HepG2 (cell line): Measurements from ENCODE around the gene MYLK. TPM values are rescaled to one million over a fixed set of nuclear protein-coding genes. Genes with fewer than 3 reads are reported as not detected.
A peak's percentile ranks its signal among the peaks of the same experiment; 100 is the strongest.

Experiments used
- ATAC-seq: fragments of 200-7000 bp; cut with Tn5 transposase; 3 replicates; pipeline ENCODE4 v1.9.1; 2020; ENCODE audit warnings: mild to moderate bottlenecking, moderate library complexity
- BruUV-seq: library from RNA; stranded (reverse); fragments of 400-500 nt; replicated peaks from 2 replicates; lab custom pipeline; 2021; lab: Mats Ljungman, UMichigan
- CTCF ChIA-PET: fragments of 300-600 bp; formaldehyde crosslinking; extraction: SDS; loops from one replicate; lab custom pipeline; 2021; ENCODE audit warnings: low total read pairs, inconsistent platforms, low intra/inter-chr PET ratio; lab: Yijun Ruan, JAX
- POLR2A ChIA-PET: fragments of 350-600 bp; sonication (Branson Sonifier 250); formaldehyde crosslinking; loops from one replicate; lab custom pipeline; 2020; ENCODE audit warnings: antibody characterized with exemption, inconsistent platforms; lab: Yijun Ruan, JAX
- DNase-seq: peaks from one replicate; pipeline ENCODE4 v3.0.0-alpha.2; 2015; ENCODE audit warnings: low spot score
- FAIRE-seq: peaks from 3 replicates; lab custom pipeline; 2011; peaks lifted over from hg19 to GRCh38; lab: Jason Lieb, UNC
- H2AFZ ChIP-seq: one replicate; pipeline ENCODE4 v1.6.1; 2011; ENCODE audit warnings: low read length, inconsistent platforms
- H3K27ac ChIP-seq: fragments of 300-600 bp; 3 replicates; pipeline ENCODE4 v1.8.0; 2011; ENCODE audit warnings: mixed run types, mild to moderate bottlenecking, mixed read lengths, low read length, inconsistent platforms; ENCODE audit not compliant: insufficient read depth; ENCODE audit errors: extremely low read length
- H3K27me3 ChIP-seq, 2 experiments: fragments of 200-600 bp in 1 of 2; 2 replicates in 1 of 2; 3 replicates in 1 of 2; pipeline versions ENCODE4 v1.6.0 to v1.8.0; 2011; ENCODE audit warnings: low read length in 2 of 2, mild to moderate bottlenecking in 2 of 2, moderate library complexity in 2 of 2, inconsistent platforms in 1 of 2; ENCODE audit not compliant: insufficient read depth in 2 of 2, control insufficient read depth in 1 of 2
- H3K36me3 ChIP-seq, 2 experiments: fragments of 200-600 bp in 1 of 2; replicated peaks in 1 of 2; 2 replicates in 1 of 2; 3 replicates in 1 of 2; pipeline versions ENCODE4 v1.5.1 to v1.8.0; 2011; ENCODE audit warnings: low read length in 2 of 2, inconsistent platforms in 1 of 2; ENCODE audit not compliant: insufficient read depth in 2 of 2, control insufficient read depth in 1 of 2
- H3K4me1 ChIP-seq: 2 replicates; pipeline ENCODE4 v1.5.1; 2012; ENCODE audit warnings: low read length, inconsistent platforms; ENCODE audit not compliant: insufficient read depth
- H3K4me2 ChIP-seq: 2 replicates; pipeline ENCODE4 v1.6.0; 2011; ENCODE audit warnings: low read depth, low read length, inconsistent platforms
- H3K4me3 ChIP-seq, 3 experiments: fragments of 200-600 bp in 1 of 3; sonication (generic), shearing (Covaris generic) in 1 of 3; replicated peaks in 1 of 3; 2 replicates each; pipeline ENCODE4 v1.5.1; 2011 to 2016; ENCODE audit warnings: low read length in 3 of 3, inconsistent platforms in 2 of 3, low read depth in 2 of 3, mild to moderate bottlenecking in 2 of 3, control low read depth in 1 of 3, mixed read lengths in 1 of 3; ENCODE audit not compliant: insufficient read depth in 1 of 3
- H3K79me2 ChIP-seq: one replicate; pipeline ENCODE4 v1.6.1; 2011; ENCODE audit warnings: low read length, inconsistent platforms; ENCODE audit not compliant: insufficient read depth
- H3K9ac ChIP-seq: 2 replicates; pipeline ENCODE4 v1.6.0; 2011; ENCODE audit warnings: mild to moderate bottlenecking, low read depth, low read length, inconsistent platforms; ENCODE audit not compliant: insufficient read depth
- H3K9me3 ChIP-seq: 2 replicates; pipeline ENCODE4 v1.5.1; 2012; ENCODE audit warnings: mild to moderate bottlenecking, low read length
- H4K20me1 ChIP-seq: 2 replicates; pipeline ENCODE4 v1.6.0; 2011; ENCODE audit warnings: inconsistent platforms, mild to moderate bottlenecking, low read length, moderate library complexity; ENCODE audit not compliant: insufficient read depth
- AGO1 ChIP-seq: fragments of 200-400 bp; formaldehyde crosslinking; IDR thresholded peaks from 2 replicates; pipeline ENCODE4 v1.6.1; 2017; ENCODE audit warnings: mild to moderate bottlenecking, low read depth, low read length, moderate library complexity; ENCODE audit not compliant: poor library complexity, severe bottlenecking
- BCL6 ChIP-seq: IDR thresholded peaks from 2 replicates; pipeline ENCODE4 v1.6.1; 2016; ENCODE audit warnings: missing genetic modification reagents, missing compliant biosample characterization
- CREB1 ChIP-seq, 2 experiments: fragments of 450-650 bp in 1 of 2; IDR thresholded peaks; 2 replicates each; pipeline ENCODE4 v1.6.1; 2016 to 2017; ENCODE audit warnings: control low read depth in 1 of 2, mild to moderate bottlenecking in 1 of 2, missing compliant biosample characterization in 1 of 2, missing genetic modification characterization in 1 of 2
- CTCF ChIP-seq: sonication (generic); formaldehyde crosslinking; IDR thresholded peaks from 2 replicates; pipeline ENCODE4 v1.5.0; 2020; ENCODE audit warnings: mild to moderate bottlenecking, missing genetic modification reagents, moderate library complexity
- GTF3A ChIP-seq: sonication (generic); formaldehyde crosslinking; conservative IDR thresholded peaks from 2 replicates; pipeline ENCODE4 v1.4.0; 2020; ENCODE audit warnings: mild to moderate bottlenecking, missing genetic modification reagents
- KAT7 ChIP-seq: IDR thresholded peaks from 2 replicates; pipeline ENCODE4 v1.6.1; 2018; ENCODE audit warnings: borderline replicate concordance, missing compliant biosample characterization
- RAD21 ChIP-seq: fragments of 450-650 bp; formaldehyde crosslinking; IDR thresholded peaks from 2 replicates; pipeline ENCODE4 v1.5.0; 2020; ENCODE audit warnings: mild to moderate bottlenecking
- SCMH1 ChIP-seq: sonication (generic); formaldehyde crosslinking; IDR thresholded peaks from 2 replicates; pipeline ENCODE4 v1.9.0; 2021; ENCODE audit warnings: missing genetic modification reagents, mild to moderate bottlenecking, borderline replicate concordance
- SMAD9 ChIP-seq: sonication (generic); formaldehyde crosslinking; IDR thresholded peaks from 2 replicates; pipeline ENCODE4 v1.5.1; 2020; ENCODE audit warnings: mild to moderate bottlenecking, missing genetic modification reagents
- SMC3 ChIP-seq: IDR thresholded peaks from 2 replicates; pipeline ENCODE4 v1.6.1; 2011; ENCODE audit warnings: low read length, improper control_type of control experiment
- STAG1 ChIP-seq: sonication (generic); formaldehyde crosslinking; IDR thresholded peaks from 2 replicates; pipeline ENCODE4 v1.4.0; 2020; ENCODE audit warnings: missing genetic modification reagents
- ZBTB7A ChIP-seq: sonication (generic); formaldehyde crosslinking; IDR thresholded peaks from 2 replicates; pipeline ENCODE4 v1.8.0; 2022; ENCODE audit warnings: mild to moderate bottlenecking, missing genetic modification reagents
- ZNF317 ChIP-seq: sonication (generic); formaldehyde crosslinking; IDR thresholded peaks from 2 replicates; pipeline ENCODE4 v1.5.0; 2020; ENCODE audit warnings: mild to moderate bottlenecking, missing genetic modification reagents
- ZNF326 ChIP-seq: sonication (generic); formaldehyde crosslinking; IDR thresholded peaks from 2 replicates; pipeline ENCODE4 v1.4.0; 2020; ENCODE audit warnings: missing genetic modification reagents, borderline replicate concordance
- ZNF33A ChIP-seq: sonication (generic); formaldehyde crosslinking; IDR thresholded peaks from 2 replicates; pipeline ENCODE4 v1.5.1; 2020; ENCODE audit warnings: missing genetic modification reagents, mild to moderate bottlenecking, moderate library complexity, borderline replicate concordance
- ZNF615 ChIP-seq: sonication (generic); formaldehyde crosslinking; IDR thresholded peaks from 2 replicates; pipeline ENCODE4 v1.5.0; 2020; ENCODE audit warnings: mild to moderate bottlenecking, missing genetic modification reagents, borderline replicate concordance
- ZNF850 ChIP-seq: sonication (generic); formaldehyde crosslinking; conservative IDR thresholded peaks from 2 replicates; pipeline ENCODE4 v1.9.0; 2021; ENCODE audit warnings: mild to moderate bottlenecking, missing genetic modification reagents
- WGBS: methylation state at CpG from one replicate; pipeline ENCODE4 v1.1.6; 2017; ENCODE audit warnings: low lambda C conversion rate; 5-methylcytosine and 5-hydroxymethylcytosine counted together
- in situ Hi-C: cut with HindIII; loops from 2 replicates; pipeline ENCODE4 v1.10.0; 2017; ENCODE audit warnings: low pct_unique_long_range_greater_than_20kb; ENCODE audit not compliant: extremely low pct_ligation_motif_present
- intact Hi-C: fragments of 100-400 bp; cut with micrococcal nuclease; formaldehyde crosslinking; loops from one replicate; pipeline ENCODE4 v1.10.0; 2022; ENCODE audit not compliant: unreplicated experiment
- polyA plus RNA-seq, 8 experiments: library from polyadenylated mRNA; depleted of rRNA in 3 of 8; stranded (reverse) in 7 of 8; unstranded in 1 of 8; fragments of >200 nt; fragmentation: Illumina TruSeq in 4 of 8; extraction: Trizol in 4 of 8; gene quantifications; 2 replicates each; pipeline versions ENCODE4 v1.2.1 to v1.2.3, GENCODE V29; 2011 to 2016; ENCODE audit warnings: low read depth in 4 of 8, missing spikeins in 1 of 8, mixed read lengths in 1 of 8; ENCODE audit not compliant: insufficient read depth in 1 of 8
- total RNA-seq, 5 experiments: library from RNA; depleted of rRNA; stranded (reverse); fragments of >200 nt; fragmentation: Illumina TruSeq; extraction: Trizol; gene quantifications; 2 replicates each; pipeline ENCODE4 v1.2.3, GENCODE V29; 2016; ENCODE audit warnings: low read depth in 1 of 5

MYLK gene
- total and polyA plus RNA-seq, 2 of the 13 experiments (the other 11 are each of a cell fraction or from before 2014, with no cell fraction given): 10.6 to 34.9 TPM

GRCh38 chr3:123749711-123750110 lies 134.4 kb downstream of the MYLK start (continued):
- TF ChIP-seq ZNF317 (CRISPR knock-in tag) (no peak), ZNF615 (CRISPR knock-in tag) (no peak), ZBTB7A (no peak), KAT7 (no peak), AGO1 (no peak), SMAD9 (CRISPR knock-in tag) (no peak), ZNF850 (no peak), BCL6 (peak; percentile 56; the same call in 1 of the 2 replicates), ZNF326 (CRISPR knock-in tag) (no peak)

GRCh38 chr3:123745184-123745855 lies 138.8 kb downstream of the MYLK start:
- Histone ChIP-seq H3K27ac (peak overlapping the region; percentile 30), H3K36me3 (peaks cover 1 to 15% of the 10 kb centered on the region in 2 experiments; a peak in 2 of 5 replicates), H4K20me1 (no peaks in the 10 kb centered on the region), H3K27me3 (no peaks in the 10 kb centered on the region), H3K4me1 (peaks cover 19% of the 10 kb centered on the region), H3K9ac (no peak overlapping the region), H3K9me3 (no peaks in the 10 kb centered on the region), H2AFZ (no peak overlapping the region), H3K79me2 (no peaks in the 10 kb centered on the region), H3K4me3 (no peak overlapping the region), H3K4me2 (no peak overlapping the region)
- TF ChIP-seq CTCF (CRISPR knock-in tag): peak; percentile 67
- TF ChIP-seq ZNF33A: no peak
- peak; percentile 72 for TF ChIP-seq SMC3
- no peak for TF ChIP-seq SCMH1 (CRISPR knock-in tag)
- peak; percentile 65 for TF ChIP-seq RAD21 (CRISPR knock-in tag)
- no peak for TF ChIP-seq CREB1 (IDR thresholded peaks at IDR 0.05)
- TF ChIP-seq CREB1 (CRISPR knock-in tag; IDR thresholded peaks at IDR 0.05): 0 out of 2 replicates have a peak, but pooled peaks have one; percentile 14
- TF ChIP-seq GTF3A (CRISPR knock-in tag): no peak
- peak; percentile 80 for TF ChIP-seq STAG1 (CRISPR knock-in tag)
- 76% methylated on average over 1 of the region's 1 CpG for WGBS
- CTCF ChIA-PET: interaction anchor here (1.1 to 1.6 kb wide), 2 partner anchors 132 to 136 kb away, joined by 3 to 11 read pairs; no protein-coding TSS in a partner anchor
- ATAC-seq (peak; percentile 84), DNase-seq (peak; percentile 44), FAIRE-seq (no peak)
- POLR2A ChIA-PET: interaction anchor here (1.2 kb wide), 1 partner anchor 10 kb away, joined by 5 read pairs; no protein-coding TSS in a partner anchor
- in situ Hi-C loops: no loop called here
- intact Hi-C loops: loop anchor here (1.0 to 2.0 kb wide), 2 partner anchors 53 to 136 kb away; no protein-coding TSS in a partner anchor
- no TSS peak for BruUV-seq
